ENCODE data around the gene PRG2. TPM values are rescaled to one million over a fixed set of nuclear protein-coding genes. Genes with fewer than 3 reads are reported as not detected.

PRG2 gene
- total and polyA plus RNA-seq, 9 of the 15 experiments (the other 6 are each of a cell fraction or from before 2014, with no cell fraction given), result 1.8 to 78.0 (median 26.6) TPM

GRCh38 chr11:57434640-57435546 is 44.4 kb upstream of the PRG2 start:
- H4K20me1 ChIP-seq (replicated peaks; ENCODE audit: control insufficient read depth, insufficient read depth, low read length), result no peaks in the 10 kb centered on the region
- peaks cover 12 to 41% of the 10 kb centered on the region in 2 experiments for H3K4me1 ChIP-seq (replicated peaks in 1 of 2; ENCODE audit: control insufficient read depth in 2 of 2, insufficient read depth in 2 of 2, low read length in 2 of 2)
- FAIRE-seq, result no peak
- no peak overlapping the region for H3K9ac ChIP-seq (ENCODE audit: insufficient read depth in 1 of 2, low read depth in 2 of 2, low read length in 2 of 2)
- H3K9me1 ChIP-seq (ENCODE audit: control insufficient read depth, insufficient read depth, low read length), result no peaks in the 10 kb centered on the region
- WGBS (ENCODE audit: insufficient coverage, low coverage, missing lambda C conversion rate), result 58% methylated on average over 15 of the region's 15 CpGs
- no peak for ATAC-seq
- no peak overlapping the region for H3K4me3 ChIP-seq
- intact Hi-C loops (cut with micrococcal nuclease) (no loop called here), in situ Hi-C loops (cut with MboI) (no loop called here)
- ChIA-PET CTCF (ENCODE audit: low intra/inter-chr PET ratio) (no interaction called here), POLR2A (interaction anchor here (1.7 kb wide), 1 partner anchor 17 kb away, joined by 4 read pairs; no protein-coding TSS in a partner anchor)
- H3K79me2 ChIP-seq (ENCODE audit: control insufficient read depth, insufficient read depth, low read length), result no peaks in the 10 kb centered on the region
- no TSS peak for BruUV-seq (replicated peaks)
- H3K27me3 ChIP-seq (ENCODE audit: control insufficient read depth in 2 of 2, insufficient read depth in 2 of 2, low read length in 2 of 2), result no peaks in the 10 kb centered on the region; a peak in 1 of 5 replicates
- no peaks in the 10 kb centered on the region for H3K9me3 ChIP-seq (replicated peaks; ENCODE audit: control insufficient read depth, insufficient read depth, low read depth, low read length)
- no peak overlapping the region for H3K27ac ChIP-seq (ENCODE audit: extremely low read depth, low read depth, low read length)
- DNase-seq (ENCODE audit: extremely low read depth in 1 of 4, low spot score in 3 of 4), result no peak
- H2AFZ ChIP-seq (ENCODE audit: low read depth, low read length), result no peak overlapping the region
- no peaks in the 10 kb centered on the region for H3K36me3 ChIP-seq (ENCODE audit: control insufficient read depth, insufficient read depth, low read length)
- H3K4me2 ChIP-seq (ENCODE audit: insufficient read depth, low read length), result no peak overlapping the region
- TF ChIP-seq NBN (IDR thresholded peaks at IDR 0.05; ENCODE audit: low read depth), result no peak
- peak; percentile 56; the same call in 1 of the 2 replicates for TF ChIP-seq IRF9 (tag; IDR thresholded peaks at IDR 0.05)
- no peak for TF ChIP-seq ZNF311 (CRISPR knock-in tag; IDR thresholded peaks at IDR 0.05)
- no peak for TF ChIP-seq PRDM10 (IDR thresholded peaks at IDR 0.05; ENCODE audit: partially characterized antibody)
- peak; percentile 33; the same call in 1 of the 2 replicates for TF ChIP-seq ARID1B (IDR thresholded peaks at IDR 0.05)
- TF ChIP-seq FOXA3 (CRISPR knock-in tag; conservative IDR thresholded peaks at IDR 0.05 in 1 of 2, IDR thresholded peaks at IDR 0.05 in 1 of 2), result no peak
- TF ChIP-seq NCOA2 (IDR thresholded peaks at IDR 0.05; ENCODE audit: partially characterized antibody in 2 of 2), result no peak
- TF ChIP-seq ZNF316 (IDR thresholded peaks at IDR 0.05), result peak; percentile 29; the same call in 1 of the 2 replicates

All from K562 (cell line).